Measurements from ENCODE around the gene EMC9.

The EMC9 gene

DNA sequence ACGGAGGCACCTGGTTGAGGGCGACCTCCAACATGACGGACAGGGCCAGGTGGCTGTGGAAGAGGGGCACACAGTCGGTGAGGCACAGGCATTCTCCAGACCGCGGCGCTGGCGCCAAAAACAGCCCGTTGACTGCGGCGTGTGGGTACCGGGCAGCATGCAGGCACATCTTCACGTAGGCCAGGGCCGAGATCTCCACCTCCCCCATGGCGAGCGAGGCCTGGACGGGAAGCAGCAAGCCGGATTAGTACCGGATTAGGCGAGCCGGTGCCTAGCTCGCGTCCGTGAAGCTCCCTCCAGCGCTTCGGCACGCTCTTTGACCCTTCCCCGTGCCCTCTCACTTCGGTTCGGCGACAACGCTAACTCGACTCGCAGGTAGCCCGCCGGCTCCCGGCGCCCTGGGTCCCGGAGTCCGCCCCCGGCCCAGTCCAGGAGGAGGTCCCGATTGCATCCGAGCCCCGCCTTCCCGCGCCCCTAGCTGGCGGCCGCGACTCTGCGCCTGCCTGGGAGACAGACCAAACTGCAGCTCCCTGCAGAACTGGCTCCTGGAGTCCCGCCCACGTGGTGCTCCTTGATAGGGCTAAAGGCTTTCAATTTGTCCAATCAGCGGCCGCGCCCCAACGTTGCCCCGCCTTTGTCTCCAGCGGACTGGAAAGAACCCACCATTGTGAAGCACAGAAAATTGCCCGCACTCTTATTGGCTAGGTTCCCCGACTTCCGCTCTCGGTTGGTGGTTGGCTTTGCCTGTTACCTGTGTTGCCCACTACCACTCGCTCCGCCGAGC lies at the start of gene EMC9:
Gene EMC9 (minus strand): TSS at position 495 of the 784 bp plus-strand sequence. CDS start 287 bp downstream, at position 208.
- peak; percentile 97 to 100 (median 100) for DNase-seq (ENCODE audit: low read depth in 3 of 3)

DNA sequence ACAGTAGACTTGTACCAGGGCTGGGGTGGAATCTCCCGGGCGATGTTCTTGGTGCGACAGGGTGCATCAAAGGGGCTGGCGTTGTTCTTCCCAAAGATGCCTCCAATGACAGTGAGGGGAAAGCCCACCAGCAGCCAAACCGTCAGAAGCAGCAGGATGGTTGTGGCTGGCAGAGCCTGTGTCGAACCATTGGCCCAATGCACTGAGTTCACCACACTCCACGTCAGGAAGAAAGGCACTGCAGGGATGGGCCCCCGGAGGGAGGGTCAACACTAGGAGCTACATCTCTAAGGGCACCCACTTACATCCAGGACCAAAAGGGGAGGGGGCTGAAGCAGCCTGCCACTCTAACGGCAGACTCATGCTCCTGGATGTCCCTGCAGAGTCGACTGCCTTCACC lies 49.0 kb upstream of the EMC9 start:
- no peak for DNase-seq (ENCODE audit: low read depth in 3 of 3)

DNA sequence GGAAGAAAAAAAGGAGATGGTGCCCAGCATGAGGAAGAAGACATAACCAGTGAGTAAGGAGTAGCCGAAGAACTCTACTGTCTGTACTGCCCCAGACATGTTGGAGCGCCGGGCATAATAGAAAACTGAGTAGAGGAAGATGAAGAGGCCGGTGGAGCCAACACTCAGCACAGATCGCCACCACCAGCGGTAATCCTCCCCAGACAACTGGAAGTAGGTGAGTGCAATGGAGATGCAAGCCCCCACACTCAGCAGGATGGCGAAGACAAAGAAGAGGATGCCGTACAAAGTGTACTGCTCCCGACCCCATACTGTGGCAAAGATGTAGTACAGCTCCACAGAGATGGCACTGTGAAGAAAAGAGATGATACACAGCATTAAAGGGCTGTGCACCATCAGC lies 48.1 kb upstream of the EMC9 start:
- no peak for DNase-seq (ENCODE audit: low read depth in 3 of 3)

GRCh38 chr14:24189059-24189375 lies 47.6 kb upstream of the EMC9 start:
- DNase-seq (ENCODE audit: low read depth in 3 of 3), result no peak

DNA sequence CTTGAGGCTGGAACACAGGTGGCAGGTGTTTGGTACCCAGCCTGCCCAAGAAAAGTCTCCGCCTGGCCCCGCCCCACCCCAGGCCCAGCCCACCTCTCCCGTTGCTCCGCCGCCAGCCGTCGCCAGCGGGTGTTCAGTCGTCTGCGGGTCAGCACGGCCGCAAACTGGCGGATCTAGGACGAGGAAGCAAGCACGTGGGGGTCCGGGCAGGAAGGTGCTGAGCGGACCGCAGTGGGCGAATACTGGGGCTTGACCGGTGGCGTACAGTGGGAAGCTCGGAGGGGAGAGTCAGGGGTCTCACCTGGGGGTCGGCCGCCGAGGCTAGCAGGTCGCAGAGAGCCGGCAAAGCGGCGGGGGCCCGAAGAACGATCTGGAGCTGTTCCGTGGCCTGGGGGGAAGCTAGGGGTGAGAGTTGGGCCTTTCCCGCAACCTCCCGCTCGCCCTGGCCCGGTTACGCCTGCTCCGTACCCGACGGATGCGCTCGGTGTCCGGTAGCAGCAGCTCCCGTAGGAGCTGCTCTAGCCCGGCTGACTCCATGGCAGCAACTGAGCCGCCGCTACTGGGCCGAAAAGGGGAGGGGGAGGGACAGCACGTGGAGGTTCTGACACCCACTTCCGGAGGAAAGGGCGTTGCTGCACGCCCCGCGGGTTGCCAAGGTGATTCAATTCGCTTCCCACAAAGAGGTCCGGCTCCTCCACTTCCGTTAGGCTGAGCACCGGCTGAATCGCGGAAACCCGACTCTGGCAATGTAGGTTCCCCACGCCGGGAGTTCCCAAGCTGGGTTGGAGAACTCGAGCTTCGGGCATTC lies 47.1 kb upstream of the EMC9 start, which contains the start of gene IPO4:
Gene IPO4 (minus strand): TSS at position 566 of the 808 bp plus-strand sequence. CDS start 29 bp downstream, at position 537.
- DNase-seq (ENCODE audit: low read depth in 3 of 3), result peak; percentile 90 to 95 (median 94)

DNA sequence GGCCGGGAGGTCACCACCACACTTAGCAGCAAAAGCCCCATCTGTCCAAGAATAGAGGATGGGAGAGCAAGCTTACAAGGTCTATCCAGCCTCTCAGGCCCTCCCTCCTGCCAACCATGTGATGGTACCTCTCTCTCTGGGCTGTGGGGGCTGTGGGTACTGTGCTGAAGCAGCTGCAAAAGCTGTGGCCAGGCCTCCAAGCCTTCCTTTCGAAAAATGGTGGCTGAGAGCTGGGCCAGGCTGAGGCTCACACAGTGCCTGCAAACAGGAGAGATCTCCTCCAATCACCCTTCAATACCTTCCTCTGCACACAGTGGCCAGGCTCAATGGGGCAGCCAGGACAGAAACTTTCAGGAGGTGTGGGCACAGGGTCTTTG lies 46.1 kb upstream of the EMC9 start:
- DNase-seq (ENCODE audit: low read depth in 3 of 3), result no peak

DNA sequence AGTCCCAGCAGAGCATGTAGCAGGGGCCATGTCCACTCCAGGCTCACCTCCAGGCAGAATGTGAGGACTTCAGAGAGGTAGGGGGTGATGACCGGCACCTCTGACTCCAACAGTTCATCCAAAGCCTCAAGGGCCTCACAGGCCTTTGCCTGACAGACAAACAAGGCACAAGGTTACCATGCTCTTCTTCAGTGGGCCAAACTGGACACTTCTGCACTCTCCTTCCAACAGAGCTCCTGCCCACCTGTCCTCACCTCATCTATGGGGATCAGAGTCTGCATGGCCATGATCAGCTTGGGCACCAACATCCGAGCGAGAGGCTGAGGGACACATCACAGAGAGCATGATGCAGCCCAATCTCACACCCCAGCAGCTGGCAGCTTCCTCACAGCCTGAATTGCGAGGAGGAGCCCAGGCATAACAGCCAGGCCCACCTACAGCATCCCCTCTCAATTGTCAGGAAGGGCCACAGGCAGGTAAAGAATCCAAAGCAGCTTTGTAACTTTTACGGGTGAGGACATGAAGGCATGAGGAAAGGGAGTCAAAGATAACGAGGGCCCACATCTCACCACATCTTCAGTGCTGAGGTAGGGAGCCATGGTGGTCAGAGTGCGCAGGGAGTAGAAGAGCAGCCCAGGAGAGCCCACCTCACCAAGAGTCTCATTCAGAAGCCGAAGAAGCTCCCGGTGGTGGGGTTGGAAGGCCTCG lies 45.6 kb upstream of the EMC9 start:
- no peak for DNase-seq (ENCODE audit: low read depth in 3 of 3)

DNA sequence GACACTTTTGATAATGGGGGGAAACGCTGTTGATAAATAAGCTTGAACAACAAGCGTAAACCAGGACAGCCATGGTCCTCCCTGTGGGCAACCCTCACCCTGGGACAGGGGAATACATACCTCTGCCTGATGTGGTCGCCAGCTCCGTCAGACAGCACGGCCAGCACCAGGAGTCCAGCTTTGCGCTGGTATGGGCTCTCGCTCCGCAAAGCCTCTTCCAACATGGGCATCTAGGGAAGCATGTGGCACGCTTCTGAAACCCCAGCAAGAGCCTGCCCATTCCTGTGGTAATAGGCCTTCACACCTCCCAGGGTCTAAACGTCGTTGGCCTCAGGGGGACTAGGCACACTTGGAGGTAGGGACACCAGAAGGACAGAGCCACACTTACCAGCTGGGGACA lies 44.4 kb upstream of the EMC9 start:
- DNase-seq (ENCODE audit: low read depth in 3 of 3), result no peak

DNA sequence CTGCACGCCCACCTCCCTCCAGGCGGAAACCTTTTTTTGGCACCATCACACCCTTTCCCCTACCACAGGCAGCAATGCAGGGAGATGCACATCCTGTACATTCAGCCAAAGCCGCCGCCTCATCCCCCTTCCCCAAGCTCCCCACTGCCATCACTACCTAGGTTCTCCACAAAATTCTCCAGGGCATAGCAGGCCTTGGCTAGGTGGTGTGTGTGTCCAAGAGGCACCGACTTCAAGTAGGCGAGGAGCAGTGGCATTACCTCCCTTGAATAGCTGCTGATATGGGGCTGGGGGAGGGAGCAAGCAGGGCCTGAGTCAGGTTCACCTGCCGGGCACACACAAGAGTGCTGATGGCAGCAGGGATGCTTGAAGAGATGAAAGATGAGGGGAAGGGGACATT lies 43.6 kb upstream of the EMC9 start:
- DNase-seq (ENCODE audit: low read depth in 3 of 3), result no peak

DNA sequence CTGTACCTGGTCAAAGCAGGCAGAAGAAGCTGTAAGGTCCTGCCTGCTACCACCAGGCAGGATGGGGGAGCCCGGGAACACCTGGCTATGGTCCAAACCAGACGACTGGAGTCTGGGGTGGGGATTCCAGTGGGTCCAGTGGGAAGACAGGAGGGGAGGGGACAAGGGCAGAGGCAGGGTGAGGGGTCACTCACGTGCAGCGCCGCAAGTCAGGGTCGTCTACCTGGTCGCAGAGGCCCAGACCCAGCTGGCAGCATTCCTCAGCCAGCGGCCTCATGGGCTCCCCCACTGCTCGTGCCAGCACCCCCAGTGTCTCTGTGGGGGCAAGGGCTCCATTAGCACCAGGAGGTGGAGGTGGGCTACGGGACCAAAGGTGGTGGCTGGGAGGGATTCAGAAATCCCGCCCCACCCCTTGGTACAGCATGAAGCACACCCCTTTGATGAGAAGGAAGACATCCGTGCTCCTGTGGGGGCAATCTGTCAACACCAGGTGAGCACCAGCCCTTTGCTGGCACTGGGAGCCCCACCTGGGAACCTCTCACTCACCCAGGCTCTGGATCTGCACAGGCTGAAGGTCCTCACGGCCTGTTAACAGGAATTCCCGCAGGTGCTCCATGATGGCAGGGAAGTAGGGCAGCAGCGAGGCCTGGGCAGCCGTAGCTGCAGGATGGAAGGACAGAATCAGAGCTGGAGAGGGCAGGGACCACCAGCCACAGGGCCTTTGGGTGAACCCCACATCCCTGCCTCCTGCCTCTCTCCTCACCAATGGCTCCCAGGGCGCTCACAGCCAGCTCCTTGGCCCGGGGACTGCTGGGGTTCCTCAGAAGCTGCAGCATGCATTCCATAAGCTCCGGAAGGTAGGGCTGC lies 42.9 kb upstream of the EMC9 start:
- DNase-seq (ENCODE audit: low read depth in 3 of 3), result no peak

DNA sequence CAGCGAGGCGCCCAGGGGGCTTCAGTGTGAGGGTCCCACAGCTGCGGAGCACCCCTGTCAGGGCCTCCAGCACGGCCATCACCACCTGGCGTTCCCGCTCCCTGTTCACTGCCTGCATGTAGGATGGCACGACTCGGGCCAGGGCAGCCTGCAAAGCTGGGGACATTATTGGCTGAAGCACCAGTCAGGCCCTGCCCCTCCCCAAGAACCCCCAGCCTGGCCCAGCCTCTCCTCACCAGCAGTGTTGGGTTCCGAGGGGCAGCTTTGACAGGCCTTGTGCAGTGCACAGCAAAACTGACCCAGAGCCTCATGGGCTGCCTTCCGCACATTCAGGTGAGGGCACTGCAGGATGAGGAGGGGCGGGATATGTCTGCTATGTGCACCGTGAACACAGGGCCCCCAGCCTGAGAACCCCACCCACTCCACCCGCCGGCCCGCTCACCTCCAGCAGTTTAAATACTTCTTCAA lies 41.7 kb upstream of the EMC9 start:
- no peak for DNase-seq (ENCODE audit: low read depth in 3 of 3)

DNA sequence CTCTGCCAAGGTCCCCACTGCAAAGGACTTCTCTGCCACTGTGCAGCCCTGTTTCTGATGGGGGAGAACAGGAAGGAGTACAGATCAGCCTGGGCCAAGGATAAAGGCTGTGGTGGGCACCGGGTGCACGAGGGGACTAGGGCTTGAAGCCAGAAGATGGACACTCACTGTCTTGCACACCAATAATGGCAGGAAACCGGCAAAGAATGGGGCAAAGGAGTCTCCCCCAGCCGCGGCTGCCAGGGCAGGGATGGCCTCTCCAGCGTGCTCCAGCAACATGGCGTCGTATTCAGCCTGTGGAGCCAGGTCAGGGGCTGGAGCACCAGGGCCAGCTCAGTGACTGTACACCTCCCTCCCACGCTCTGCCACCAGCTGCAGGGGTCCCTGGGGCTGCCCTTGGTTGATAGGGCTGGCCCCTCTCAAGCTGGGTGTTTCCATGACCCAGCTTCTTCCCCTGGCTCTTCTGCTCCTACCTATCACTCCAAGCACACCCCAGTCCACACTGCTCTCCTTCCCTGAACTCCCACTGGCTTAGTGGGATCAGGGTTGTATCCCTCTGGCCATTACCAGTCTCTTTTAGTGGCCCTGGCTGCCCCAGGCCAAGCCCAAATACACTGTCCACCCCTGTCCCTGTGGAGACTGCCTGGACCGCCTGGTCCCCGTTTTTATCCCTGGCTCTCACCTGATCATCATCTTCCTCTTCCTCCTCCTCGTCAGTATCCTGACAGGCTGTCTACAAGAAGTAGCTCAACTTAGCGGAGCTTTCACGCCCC lies 40.9 kb upstream of the EMC9 start:
- no peak for DNase-seq (ENCODE audit: low read depth in 3 of 3)

GRCh38 chr14:24181371-24182077 lies 40.1 kb upstream of the EMC9 start:
- no peak for DNase-seq (ENCODE audit: low read depth in 3 of 3)

DNA sequence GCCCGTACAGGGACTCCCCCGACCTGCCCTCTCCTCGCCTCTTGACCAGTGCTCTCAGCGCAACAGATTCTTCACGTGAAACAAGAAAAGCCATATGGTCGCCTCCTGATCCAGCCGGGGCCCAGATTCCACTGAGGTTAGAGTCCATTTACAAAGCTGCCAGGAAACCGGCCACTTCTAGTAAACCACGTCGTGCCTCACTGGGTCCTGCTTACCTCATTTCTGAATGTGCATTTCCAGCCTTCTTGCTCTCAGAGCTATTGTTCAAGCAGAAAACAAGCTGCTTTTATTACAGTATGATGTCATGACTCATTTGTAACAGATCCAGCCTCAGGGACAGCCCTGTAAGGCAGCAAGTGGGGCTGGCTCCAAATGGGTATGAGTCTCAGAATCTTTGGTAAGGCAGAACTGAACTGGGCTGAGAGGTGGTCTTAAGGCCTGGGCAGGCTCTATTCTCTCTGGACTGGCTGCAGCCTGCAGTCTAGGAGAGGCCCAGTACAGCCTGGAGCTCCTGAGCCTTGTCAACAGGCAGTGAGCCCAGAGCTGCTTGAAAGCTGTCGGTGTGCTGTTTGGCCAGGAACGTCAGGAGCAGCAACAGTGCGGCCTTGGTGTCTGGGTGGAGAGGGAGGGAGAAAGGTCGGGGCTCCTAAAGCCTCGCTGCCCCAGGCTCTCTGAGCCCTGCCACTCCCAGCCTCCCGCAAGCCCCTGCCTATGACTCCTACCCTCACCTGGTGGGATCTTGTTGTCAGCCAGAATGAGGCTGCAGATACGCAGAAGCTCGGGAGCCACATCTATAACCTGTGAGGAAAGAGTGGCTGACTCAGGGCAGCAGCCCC lies 38.8 kb upstream of the EMC9 start:
- DNase-seq (ENCODE audit: low read depth in 3 of 3), result no peak

DNA sequence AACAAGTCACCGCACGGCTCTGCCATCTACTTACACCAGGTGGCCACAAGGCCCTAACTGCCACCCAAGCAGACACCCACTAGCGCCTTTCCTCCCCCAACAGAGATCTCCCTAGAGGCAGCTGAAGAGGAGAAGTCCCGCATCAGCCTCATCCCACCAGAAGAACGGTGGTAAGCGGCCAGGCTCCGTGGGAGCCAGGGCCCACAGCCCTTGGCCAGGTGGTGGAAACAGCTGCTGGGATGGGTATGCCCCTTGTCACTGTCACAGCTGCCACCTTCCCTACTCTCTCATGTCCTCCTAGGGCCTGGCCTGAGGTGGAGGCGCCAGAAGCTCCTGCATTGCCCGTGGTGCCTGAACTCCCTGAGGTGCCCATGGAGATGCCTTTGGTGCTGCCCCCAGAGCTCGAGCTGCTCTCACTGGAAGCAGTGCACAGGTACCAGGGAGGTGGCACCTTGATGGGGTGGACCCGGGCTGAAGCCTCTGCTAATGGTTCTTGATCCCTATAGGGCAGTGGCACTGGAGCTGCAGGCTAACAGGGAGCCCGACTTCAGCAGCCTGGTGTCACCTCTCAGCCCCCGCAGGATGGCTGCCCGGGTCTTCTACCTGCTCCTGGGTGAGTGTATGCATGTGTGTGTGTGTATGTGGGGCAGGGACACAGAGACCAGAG lies 38.0 kb upstream of the EMC9 start:
- no peak for DNase-seq (ENCODE audit: low read depth in 3 of 3)

GRCh38 chr14:24178399-24179178 lies 37.2 kb upstream of the EMC9 start:
- DNase-seq (ENCODE audit: low read depth in 3 of 3), result no peak

DNA sequence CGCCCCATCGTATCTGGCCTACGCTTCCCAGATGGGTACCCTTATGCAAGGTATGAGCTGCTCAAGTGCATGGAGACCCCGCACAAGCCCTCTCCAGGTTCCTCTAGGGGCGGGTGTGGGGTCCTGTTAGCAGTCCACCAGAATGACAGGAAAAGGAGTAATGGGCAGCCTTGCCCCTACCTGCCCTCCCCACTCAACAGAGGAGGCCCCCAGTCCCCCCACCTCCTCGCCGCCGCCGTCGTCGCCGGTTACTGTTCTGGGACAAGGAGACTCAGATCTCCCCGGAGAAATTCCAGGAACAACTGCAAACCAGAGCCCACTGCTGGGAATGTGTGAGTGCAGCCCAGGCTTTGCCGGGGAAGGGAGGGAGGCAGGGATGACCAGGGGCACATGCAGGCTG lies 36.5 kb upstream of the EMC9 start:
- no peak for DNase-seq (ENCODE audit: low read depth in 3 of 3)

Measured in stimulated activated CD4-positive, alpha-beta T cell treated with anti-CD3 and anti-CD28 coated beads, TNF-alpha, amount 100 ng/mL, for 24 hours (primary cell).